Ovary (tissue), 9 donors: ENCODE measurements around the gene CD34. TPM values are rescaled to one million over a fixed set of nuclear protein-coding genes. Genes with fewer than 3 reads are reported as not detected.

Source experiments
- DNase-seq, 5 donors: peaks; one replicate each; pipeline ENCODE4 v3.0.0-alpha.2; 2019 to 2020
- H3K27ac ChIP-seq, 2 donors: fragments of 200-600 bp; one replicate each; pipeline versions ENCODE4 v1.5.1 to v1.8.0; 2019 to 2022
- H3K27me3 ChIP-seq: fragments of 200-600 bp; one replicate; pipeline ENCODE4 v1.8.0; 2022
- H3K36me3 ChIP-seq: fragments of 200-600 bp; sonication (generic); one replicate; pipeline ENCODE4 v1.5.1; 2019
- H3K4me1 ChIP-seq: one replicate; pipeline ENCODE4 v1.8.1; 2013; ENCODE audit warnings: mild to moderate bottlenecking, moderate library complexity; ENCODE audit not compliant: insufficient read depth
- H3K4me3 ChIP-seq: fragments of 200-600 bp; sonication (generic); one replicate; pipeline ENCODE4 v1.5.1; 2017
- H3K9me3 ChIP-seq, 2 donors: fragments of 200-600 bp in 1 of 2; sonication (generic) in 1 of 2; one replicate each; pipeline versions ENCODE4 v1.5.1 to v1.8.1; 2013 to 2019; ENCODE audit warnings: mild to moderate bottlenecking in 1 of 2, moderate library complexity in 1 of 2
- CTCF ChIP-seq, 3 donors: fragments of 450-650 bp in 2 of 3; fragments of 200-600 bp in 1 of 3; IDR thresholded peaks; one replicate each; pipeline versions ENCODE4 v1.5.1 to v1.8.0; 2016 to 2022; ENCODE audit warnings: antibody characterized with exemption in 3 of 3, mild to moderate bottlenecking in 1 of 3
- EP300 ChIP-seq: sonication (generic); formaldehyde crosslinking; IDR thresholded peaks from one replicate; pipeline ENCODE4 v1.6.1; 2017; ENCODE audit warnings: antibody characterized with exemption
- POLR2A ChIP-seq: fragments of 450-650 bp; IDR thresholded peaks from one replicate; pipeline ENCODE4 v1.6.1; 2017; ENCODE audit warnings: antibody characterized with exemption, mild to moderate bottlenecking, moderate library complexity
- WGBS, 3 donors: extraction: QIAGEN DNeasy Blood & Tissue Kit in 1 of 3; methylation state at CpG; one replicate each; pipeline versions ENCODE4 v1.1.5 to v1.1.7; 2013 to 2017; 5-methylcytosine and 5-hydroxymethylcytosine counted together
- intact Hi-C, 4 donors: fragments of 100-400 bp; cut with DNase I; formaldehyde crosslinking; loops; one replicate each; pipeline versions ENCODE4 v1.11.0 to v1.15.1; 2022 to 2023
- polyA plus RNA-seq, 2 donors: library from polyadenylated mRNA; stranded (reverse); fragments of 200-250 nt in 1 of 2; fragments of 350-450 nt in 1 of 2; fragmentation: Illumina TruSeq in 1 of 2; extraction: RNeasy Lipid Tissue Mini Kit (QIAGEN cat#74804) in 1 of 2; gene quantifications; one replicate each; pipeline ENCODE4 v1.2.3, GENCODE V29; 2013 to 2014
- total RNA-seq, 7 donors: library from RNA; depleted of rRNA in 2 of 7; stranded (reverse); fragments of >200 nt in 2 of 7; fragmentation: NEBNext Ultra II Directional in 3 of 7; extraction: Animal tissue kit (Norgen Biotek cat#: 25700) in 3 of 7; gene quantifications; one replicate each; pipeline versions ENCODE4 v1.1.0 to v1.2.4, GENCODE V29; 2016 to 2023
- donor health status: DM: no; HTN: no; CAD: no; lungs with moderate emphysema.
- donor health status: DM: no; HTN: no; CAD: no.
- donor health status: Bipolar disorder and iron deficiency.
- donor health status: DM: yes; HTN: yes; CAD: no.
- donor health status: DM: no; HTN: no; CAD: no.
- donor health status: DM: yes; HTN: yes; CAD: no.

Gene CD34
- total and polyA plus RNA-seq, 9 donors, result 12.6 to 146 (median 25.9) TPM

GRCh38 chr1:207951652-207952051 is 40.7 kb upstream of the CD34 start:
- intact Hi-C loops, result no loop called here
- no peak for DNase-seq
- 82 to 85% (median 84%) methylated on average over 3 of the region's 3 CpGs for WGBS, 3 donors
- no peak overlapping the region for H3K27ac ChIP-seq
- no peak overlapping the region for H3K4me3 ChIP-seq
- TF ChIP-seq CTCF (IDR thresholded peaks at IDR 0.05) (no peak), POLR2A (no peak), EP300 (no peak)
- no peaks in the 10 kb centered on the region for H3K4me1 ChIP-seq
- H3K27me3 ChIP-seq, result no peaks in the 10 kb centered on the region
- no peaks in the 10 kb centered on the region for H3K36me3 ChIP-seq
- H3K9me3 ChIP-seq, result no peaks in the 10 kb centered on the region

- intact Hi-C loops, result no loop called here
- DNase-seq, result no peak
- H3K27ac ChIP-seq, result no peak overlapping the region
- 66 to 89% (median 76%) methylated on average over 2 of the region's 2 CpGs for WGBS, 3 donors
- H3K36me3 ChIP-seq, result no peaks in the 10 kb centered on the region
- H3K27me3 ChIP-seq, result no peaks in the 10 kb centered on the region
- no peak for TF ChIP-seq POLR2A
- no peak for TF ChIP-seq CTCF (IDR thresholded peaks at IDR 0.05)
- no peak for TF ChIP-seq EP300
- no peaks in the 10 kb centered on the region for H3K4me1 ChIP-seq
- no peak overlapping the region for H3K4me3 ChIP-seq
- H3K9me3 ChIP-seq, result no peaks in the 10 kb centered on the region
Observed at GRCh38 chr1:207950750-207951149, 39.8 kb upstream of the CD34 start.

GRCh38 chr1:207949571-207950195 is 38.8 kb upstream of the CD34 start:
- TF ChIP-seq POLR2A (no peak), EP300 (no peak), CTCF (IDR thresholded peaks at IDR 0.05) (no peak)
- Histone ChIP-seq H3K27me3 (no peaks in the 10 kb centered on the region), H3K36me3 (no peaks in the 10 kb centered on the region), H3K4me1 (no peaks in the 10 kb centered on the region), H3K4me3 (no peak overlapping the region), H3K9me3 (no peaks in the 10 kb centered on the region), H3K27ac (no peak overlapping the region)
- intact Hi-C loops, result no loop called here
- 88 to 93% (median 92%) methylated on average over 3 of the region's 3 CpGs for WGBS, 3 donors
- no peak for DNase-seq

GRCh38 chr1:207948536-207949250 is 37.8 kb upstream of the CD34 start:
- Histone ChIP-seq H3K4me3 (no peak overlapping the region), H3K27ac (no peak overlapping the region), H3K36me3 (no peaks in the 10 kb centered on the region), H3K9me3 (no peaks in the 10 kb centered on the region), H3K4me1 (no peaks in the 10 kb centered on the region), H3K27me3 (no peaks in the 10 kb centered on the region)
- no peak for DNase-seq
- intact Hi-C loops, result no loop called here
- 64 to 71% (median 68%) methylated on average over 3 of the region's 3 CpGs for WGBS, 3 donors
- TF ChIP-seq EP300 (no peak), POLR2A (no peak), CTCF (IDR thresholded peaks at IDR 0.05) (no peak)
